Measurements from ENCODE around the gene TMBIM1. TPM values are rescaled to one million over a fixed set of nuclear protein-coding genes. Genes with fewer than 3 reads are reported as not detected.
A peak's percentile ranks its signal among the peaks of the same experiment; 100 is the strongest.
"Not testable (repeated sequence)": the region's sequence is repeated elsewhere in the genome, so short reads cannot be mapped to it uniquely, and the experiment has no call there.

The TMBIM1 gene
- total RNA-seq, 1 donor from 2014 or later: 300 TPM

GRCh38 chr2:218275371-218276072 is 16.8 kb downstream of the TMBIM1 start:
- peaks cover 30% of the 10 kb centered on the region for H3K4me1 ChIP-seq
- peaks cover 81% of the 10 kb centered on the region for H3K36me3 ChIP-seq
- no peak for ATAC-seq

GRCh38 chr2:218274586-218274985 is 17.7 kb downstream of the TMBIM1 start:
- intact Hi-C loops (cut with DNase I): no loop called here
- Histone ChIP-seq H3K9me3 (no peaks in the 10 kb centered on the region), H3K4me1 (peaks cover 30% of the 10 kb centered on the region), H3K27ac (peak overlapping the region; percentile 31), H3K4me3 (no peak overlapping the region), H3K36me3 (peaks cover 71% of the 10 kb centered on the region), H3K27me3 (ENCODE audit: low read depth) (no peaks in the 10 kb centered on the region)
- TF ChIP-seq, protein P1, sequence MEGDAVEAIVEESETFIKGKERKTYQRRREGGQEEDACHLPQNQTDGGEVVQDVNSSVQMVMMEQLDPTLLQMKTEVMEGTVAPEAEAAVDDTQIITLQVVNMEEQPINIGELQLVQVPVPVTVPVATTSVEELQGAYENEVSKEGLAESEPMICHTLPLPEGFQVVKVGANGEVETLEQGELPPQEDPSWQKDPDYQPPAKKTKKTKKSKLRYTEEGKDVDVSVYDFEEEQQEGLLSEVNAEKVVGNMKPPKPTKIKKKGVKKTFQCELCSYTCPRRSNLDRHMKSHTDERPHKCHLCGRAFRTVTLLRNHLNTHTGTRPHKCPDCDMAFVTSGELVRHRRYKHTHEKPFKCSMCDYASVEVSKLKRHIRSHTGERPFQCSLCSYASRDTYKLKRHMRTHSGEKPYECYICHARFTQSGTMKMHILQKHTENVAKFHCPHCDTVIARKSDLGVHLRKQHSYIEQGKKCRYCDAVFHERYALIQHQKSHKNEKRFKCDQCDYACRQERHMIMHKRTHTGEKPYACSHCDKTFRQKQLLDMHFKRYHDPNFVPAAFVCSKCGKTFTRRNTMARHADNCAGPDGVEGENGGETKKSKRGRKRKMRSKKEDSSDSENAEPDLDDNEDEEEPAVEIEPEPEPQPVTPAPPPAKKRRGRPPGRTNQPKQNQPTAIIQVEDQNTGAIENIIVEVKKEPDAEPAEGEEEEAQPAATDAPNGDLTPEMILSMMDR (IDR thresholded peaks at IDR 0.05): no peak
- DNase-seq: peak; percentile 21
- no peak for ATAC-seq

More at GRCh38 chr2:218275371-218276072, 16.8 kb downstream of the TMBIM1 start:
- intact Hi-C loops (cut with DNase I): no loop called here
- Histone ChIP-seq H3K27me3 (ENCODE audit: low read depth) (no peaks in the 10 kb centered on the region), H3K4me3 (no peak overlapping the region), H3K9me3 (no peaks in the 10 kb centered on the region), H3K27ac (peak overlapping the region; percentile 4)
- TF ChIP-seq, protein P1 (IDR thresholded peaks at IDR 0.05): no peak
- DNase-seq: no peak

DNA sequence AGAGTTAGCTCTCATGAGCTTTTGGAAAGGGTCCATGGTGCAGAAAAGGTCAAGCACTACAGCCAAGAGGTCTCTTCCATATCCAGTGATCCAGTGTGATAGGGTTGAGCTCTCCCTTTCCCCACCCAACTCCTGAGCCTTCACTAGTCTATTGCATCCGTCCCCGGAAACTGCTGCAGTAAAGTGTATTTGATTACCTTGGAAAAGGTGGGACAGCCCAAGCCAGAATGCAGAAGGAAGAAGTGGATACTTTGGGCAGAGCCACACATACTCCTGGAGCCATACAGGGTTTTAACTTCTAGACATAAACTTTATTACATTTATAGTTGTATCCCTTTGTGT is 18.4 kb downstream of the TMBIM1 start:
- intact Hi-C loops (cut with DNase I): no loop called here
- H3K36me3 ChIP-seq: peaks cover 64% of the 10 kb centered on the region
- H3K4me3 ChIP-seq: no peak overlapping the region
- DNase-seq (no peak), ATAC-seq (no peak)
- no peak overlapping the region for H3K27ac ChIP-seq
- no peaks in the 10 kb centered on the region for H3K9me3 ChIP-seq
- TF ChIP-seq, protein P1 (IDR thresholded peaks at IDR 0.05): no peak
- peaks cover 34% of the 10 kb centered on the region for H3K4me1 ChIP-seq
- no peaks in the 10 kb centered on the region for H3K27me3 ChIP-seq (ENCODE audit: low read depth)

DNA sequence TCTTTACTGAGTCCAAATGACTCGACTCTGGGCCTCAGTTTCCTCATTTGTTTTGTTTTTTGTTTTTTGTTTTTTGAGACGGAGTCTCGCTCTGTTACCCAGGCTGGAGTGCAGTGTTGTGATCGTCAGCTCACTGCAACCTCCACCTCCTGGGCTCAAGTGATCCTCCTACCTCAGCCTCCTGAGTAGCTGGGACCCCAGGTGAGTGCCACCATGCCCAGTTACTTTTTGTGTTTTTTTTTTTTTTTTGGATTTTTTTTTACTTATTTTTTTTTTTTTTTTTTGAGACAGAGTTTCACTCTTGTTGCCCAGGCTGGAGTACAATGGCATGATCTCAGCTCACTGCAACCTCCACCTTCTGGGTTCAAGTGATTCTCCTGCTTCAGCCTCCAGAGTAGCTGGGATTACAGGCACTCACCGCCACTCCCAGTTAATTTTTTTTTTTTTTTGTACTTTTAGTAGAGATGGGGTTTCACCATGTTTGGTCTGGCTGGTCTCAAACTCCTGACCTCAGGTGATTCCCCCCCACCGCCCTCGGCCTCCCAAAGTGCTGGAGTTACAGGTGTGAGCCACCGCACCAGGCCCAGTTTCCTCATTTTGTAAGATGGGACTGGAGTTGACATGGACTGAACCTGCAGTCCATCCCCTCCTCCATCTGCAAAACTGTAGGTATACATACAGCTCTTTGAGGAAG is 18.9 kb downstream of the TMBIM1 start:
- H3K36me3 ChIP-seq: peaks cover 59% of the 10 kb centered on the region
- peaks cover 39% of the 10 kb centered on the region for H3K4me1 ChIP-seq
- H3K9me3 ChIP-seq; H3K4me3 ChIP-seq; DNase-seq; H3K27me3 ChIP-seq (ENCODE audit: low read depth); ATAC-seq; intact Hi-C loops (cut with DNase I): not testable (repeated sequence)
- peak overlapping the region; percentile 59 for H3K27ac ChIP-seq

DNA sequence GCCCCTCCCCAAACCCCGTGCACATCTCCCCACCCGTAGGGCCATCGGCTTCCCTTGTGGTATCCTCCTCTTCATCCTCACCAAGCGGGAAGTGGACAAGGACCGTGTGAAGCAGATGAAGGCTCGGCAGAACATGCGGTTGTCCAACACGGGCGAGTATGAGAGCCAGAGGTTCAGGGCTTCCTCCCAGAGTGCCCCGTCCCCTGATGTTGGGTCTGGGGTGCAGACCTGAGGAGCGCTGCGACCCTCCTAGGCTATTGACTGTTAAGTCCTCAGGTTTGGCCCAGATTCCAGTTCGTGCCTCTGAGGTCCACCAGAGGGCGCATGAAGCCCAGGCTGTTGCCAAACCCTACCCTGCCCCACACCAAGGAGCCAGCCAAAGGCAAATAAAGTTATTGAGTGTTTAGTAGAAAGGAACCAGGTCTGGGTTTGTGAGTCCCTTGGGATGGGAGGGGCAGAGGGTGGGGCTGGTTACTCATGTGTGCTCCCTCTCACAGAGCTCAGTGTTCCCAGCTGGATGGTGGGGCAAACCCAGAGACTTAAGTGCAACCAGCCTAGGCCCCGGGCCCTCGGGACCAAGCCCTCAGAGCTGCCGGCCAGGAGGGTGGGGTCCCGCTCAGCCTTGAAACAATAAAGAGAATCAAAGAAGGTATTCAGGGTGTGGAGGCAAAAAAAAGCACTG is 19.6 kb downstream of the TMBIM1 start:
- Histone ChIP-seq H3K27ac (peak overlapping the region; percentile 59), H3K9me3 (no peaks in the 10 kb centered on the region), H3K36me3 (peaks cover 59% of the 10 kb centered on the region), H3K27me3 (ENCODE audit: low read depth) (no peaks in the 10 kb centered on the region), H3K4me1 (peaks cover 46% of the 10 kb centered on the region), H3K4me3 (no peak overlapping the region)
- ATAC-seq (peak; percentile 72 to 73), DNase-seq (peak; percentile 91)
- TF ChIP-seq, protein P1 (IDR thresholded peaks at IDR 0.05): peak; percentile 89
- intact Hi-C loops (cut with DNase I): no loop called here

All from lower lobe of right lung (tissue), 2 donors.